Neural crest cell (in vitro differentiated cells): Measurements from ENCODE around the gene FHIT. TPM values are rescaled to one million over a fixed set of nuclear protein-coding genes. Genes with fewer than 3 reads are reported as not detected.

Source experiments
- DNase-seq: peaks from one replicate; pipeline ENCODE4 v3.0.0; 2021; ENCODE audit warnings: low read depth, mixed read lengths, low spot score
- H3K27ac Mint-ChIP-seq: one replicate; pipeline ENCODE4 v1.8.0; 2021; ENCODE audit warnings: mild to moderate bottlenecking, mixed read lengths; ENCODE audit not compliant: unreplicated experiment
- H3K27me3 Mint-ChIP-seq: 2 replicates; pipeline ENCODE4 v1.8.0; 2021; ENCODE audit warnings: low read depth, mild to moderate bottlenecking, mixed read lengths
- H3K36me3 Mint-ChIP-seq: 2 replicates; pipeline ENCODE4 v1.8.0; 2021; ENCODE audit warnings: low read depth, mild to moderate bottlenecking, mixed read lengths
- H3K4me1 Mint-ChIP-seq: 2 replicates; pipeline ENCODE4 v1.8.0; 2021; ENCODE audit warnings: mixed read lengths
- H3K4me3 Mint-ChIP-seq: one replicate; pipeline ENCODE4 v1.8.0; 2021; ENCODE audit warnings: mild to moderate bottlenecking, mixed read lengths
- H3K9me3 Mint-ChIP-seq: 2 replicates; pipeline ENCODE4 v1.8.0; 2021; ENCODE audit warnings: mixed read lengths
- CTCF ChIP-seq: fragments of 200-600 bp; sonication (generic); conservative IDR thresholded peaks from 2 replicates; pipeline ENCODE4 v1.5.0; 2021; ENCODE audit warnings: antibody characterized with exemption, mild to moderate bottlenecking
- microRNA-seq: library from miRNA; unstranded; fragments of <30 nt; microRNA quantifications from one replicate; pipeline ENCODE4, GENCODE V29; 2020
- total RNA-seq: library from RNA; stranded (reverse); gene quantifications from 2 replicates; pipeline ENCODE4 v1.2.1, GENCODE V29; 2021

The FHIT gene
- total RNA-seq, 1 donor from 2014 or later: 5.2 TPM

GRCh38 chr3:59709702-59710553 is 1541.3 kb downstream of the FHIT start:
- no peak for TF ChIP-seq CTCF
- no peak overlapping the region for H3K4me3 Mint-ChIP-seq
- H3K4me1 Mint-ChIP-seq: peaks cover 4% of the 10 kb centered on the region
- H3K36me3 Mint-ChIP-seq: no peaks in the 10 kb centered on the region
- DNase-seq: no peak
- no peak overlapping the region for H3K27ac Mint-ChIP-seq
- H3K9me3 Mint-ChIP-seq: peaks cover 7% of the 10 kb centered on the region
- no peaks in the 10 kb centered on the region for H3K27me3 Mint-ChIP-seq

- H3K27ac Mint-ChIP-seq: no peak overlapping the region
- no peak overlapping the region for H3K4me3 Mint-ChIP-seq
- no peaks in the 10 kb centered on the region for H3K4me1 Mint-ChIP-seq
- peaks cover 7% of the 10 kb centered on the region for H3K9me3 Mint-ChIP-seq
- no peak for DNase-seq
- H3K36me3 Mint-ChIP-seq: no peaks in the 10 kb centered on the region
- H3K27me3 Mint-ChIP-seq: no peaks in the 10 kb centered on the region
- TF ChIP-seq CTCF: no peak
Observed at GRCh38 chr3:59708202-59708601, 1543.0 kb downstream of the FHIT start.

- Mint-ChIP-seq H3K9me3 (peaks cover 2% of the 10 kb centered on the region), H3K36me3 (no peaks in the 10 kb centered on the region), H3K27ac (no peak overlapping the region), H3K4me1 (no peaks in the 10 kb centered on the region), H3K4me3 (no peak overlapping the region), H3K27me3 (no peaks in the 10 kb centered on the region)
- no peak for DNase-seq
- no peak for TF ChIP-seq CTCF
Observed at GRCh38 chr3:59704292-59704691, 1547.0 kb downstream of the FHIT start.

GRCh38 chr3:59699648-59700320 is 1551.5 kb downstream of the FHIT start:
- no peaks in the 10 kb centered on the region for H3K36me3 Mint-ChIP-seq
- no peak overlapping the region for H3K4me3 Mint-ChIP-seq
- peak overlapping the region; percentile 13 for H3K27ac Mint-ChIP-seq
- TF ChIP-seq CTCF: no peak
- H3K4me1 Mint-ChIP-seq: no peaks in the 10 kb centered on the region
- H3K9me3 Mint-ChIP-seq: peaks cover 1% of the 10 kb centered on the region
- no peak for DNase-seq
- no peaks in the 10 kb centered on the region for H3K27me3 Mint-ChIP-seq

Small RNA genes lying within 50 kb of the gene (microRNA-seq; reads per million reads assigned to microRNA genes)
- not detected for gene MIR548BB
